Measurements from ENCODE around the gene SLC6A20. TPM values are rescaled to one million over a fixed set of nuclear protein-coding genes. Genes with fewer than 3 reads are reported as not detected.

Gene SLC6A20
- total RNA-seq, 2 experiments from 2014 or later: not detected

GRCh38 chr3:45736707-45737106 is 59.6 kb downstream of the SLC6A20 start:
- Mint-ChIP-seq H3K27me3 (no peaks in the 10 kb centered on the region), H3K4me3 (no peak overlapping the region), H3K9me3 (no peaks in the 10 kb centered on the region), H3K36me3 (peaks cover 53% of the 10 kb centered on the region), H3K4me1 (peaks cover 18% of the 10 kb centered on the region), H3K27ac (peak overlapping the region; percentile 63)
- DNase-seq: no peak
- POLR2A ChIA-PET: no interaction called here
- ATAC-seq (ENCODE audit: low read depth): no peak

- H3K27me3 Mint-ChIP-seq: no peaks in the 10 kb centered on the region
- no peaks in the 10 kb centered on the region for H3K9me3 Mint-ChIP-seq
- peaks cover 57% of the 10 kb centered on the region for H3K36me3 Mint-ChIP-seq
- no peak overlapping the region for H3K27ac Mint-ChIP-seq
- peaks cover 5% of the 10 kb centered on the region for H3K4me1 Mint-ChIP-seq
- POLR2A ChIA-PET: no interaction called here
- ATAC-seq (ENCODE audit: low read depth) (no peak), DNase-seq (no peak)
- H3K4me3 Mint-ChIP-seq: no peak overlapping the region
These were observed 65.8 kb downstream of the SLC6A20 start for GRCh38 chr3:45730409-45731154.

GRCh38 chr3:45729614-45730013 is 66.7 kb downstream of the SLC6A20 start:
- H3K4me3 Mint-ChIP-seq: no peak overlapping the region
- no peak for DNase-seq
- no peak for ATAC-seq (ENCODE audit: low read depth)
- POLR2A ChIA-PET: no interaction called here
- H3K9me3 Mint-ChIP-seq: no peaks in the 10 kb centered on the region
- no peaks in the 10 kb centered on the region for H3K27me3 Mint-ChIP-seq
- no peak overlapping the region for H3K27ac Mint-ChIP-seq
- H3K36me3 Mint-ChIP-seq: peaks cover 57% of the 10 kb centered on the region
- H3K4me1 Mint-ChIP-seq: peaks cover 10% of the 10 kb centered on the region

GRCh38 chr3:45724911-45725310 is 71.4 kb downstream of the SLC6A20 start:
- Mint-ChIP-seq H3K4me3 (no peak overlapping the region), H3K36me3 (peaks cover 57% of the 10 kb centered on the region), H3K4me1 (peaks cover 13% of the 10 kb centered on the region), H3K27ac (no peak overlapping the region), H3K9me3 (no peaks in the 10 kb centered on the region), H3K27me3 (no peaks in the 10 kb centered on the region)
- ATAC-seq (ENCODE audit: low read depth) (no peak), DNase-seq (no peak)
- POLR2A ChIA-PET: no interaction called here

- no peak for DNase-seq
- ATAC-seq (ENCODE audit: low read depth): no peak
- peaks cover 5% of the 10 kb centered on the region for H3K4me1 Mint-ChIP-seq
- POLR2A ChIA-PET: no interaction called here
- peak overlapping the region; percentile 68 for H3K27ac Mint-ChIP-seq
- H3K9me3 Mint-ChIP-seq: no peaks in the 10 kb centered on the region
- peaks cover 45% of the 10 kb centered on the region for H3K36me3 Mint-ChIP-seq
- H3K27me3 Mint-ChIP-seq: no peaks in the 10 kb centered on the region
- H3K4me3 Mint-ChIP-seq: no peak overlapping the region
These were observed 76.5 kb downstream of the SLC6A20 start for GRCh38 chr3:45719655-45720487.

- no peak for ATAC-seq (ENCODE audit: low read depth)
- H3K36me3 Mint-ChIP-seq: peaks cover 38% of the 10 kb centered on the region
- DNase-seq: no peak
- H3K27ac Mint-ChIP-seq: no peak overlapping the region
- POLR2A ChIA-PET: no interaction called here
- no peaks in the 10 kb centered on the region for H3K27me3 Mint-ChIP-seq
- H3K4me3 Mint-ChIP-seq: no peak overlapping the region
- H3K4me1 Mint-ChIP-seq: peaks cover 12% of the 10 kb centered on the region
- no peaks in the 10 kb centered on the region for H3K9me3 Mint-ChIP-seq
These were observed 79.5 kb downstream of the SLC6A20 start for GRCh38 chr3:45716790-45717336.

GRCh38 chr3:45715945-45716344 is 80.4 kb downstream of the SLC6A20 start:
- H3K27me3 Mint-ChIP-seq: no peaks in the 10 kb centered on the region
- POLR2A ChIA-PET: interaction anchor here (0.5 to 0.7 kb wide), 2 partner anchors 11 to 25 kb away, joined by 3 to 8 read pairs; no protein-coding TSS in a partner anchor
- no peaks in the 10 kb centered on the region for H3K9me3 Mint-ChIP-seq
- H3K4me1 Mint-ChIP-seq: peaks cover 12% of the 10 kb centered on the region
- H3K4me3 Mint-ChIP-seq: no peak overlapping the region
- H3K27ac Mint-ChIP-seq: no peak overlapping the region
- no peak for DNase-seq
- H3K36me3 Mint-ChIP-seq: peaks cover 42% of the 10 kb centered on the region
- ATAC-seq (ENCODE audit: low read depth): no peak

GRCh38 chr3:45712434-45713110 is 83.8 kb downstream of the SLC6A20 start:
- Mint-ChIP-seq H3K27me3 (no peaks in the 10 kb centered on the region), H3K4me3 (no peak overlapping the region), H3K27ac (no peak overlapping the region), H3K36me3 (peaks cover 51% of the 10 kb centered on the region), H3K4me1 (peaks cover 12% of the 10 kb centered on the region), H3K9me3 (no peaks in the 10 kb centered on the region)
- DNase-seq (no peak), ATAC-seq (ENCODE audit: low read depth) (no peak)
- POLR2A ChIA-PET: no interaction called here

GRCh38 chr3:45711931-45712330 is 84.4 kb downstream of the SLC6A20 start:
- ATAC-seq (ENCODE audit: low read depth) (no peak), DNase-seq (no peak)
- POLR2A ChIA-PET: no interaction called here
- H3K27ac Mint-ChIP-seq: peak overlapping the region; percentile 15
- H3K4me1 Mint-ChIP-seq: peaks cover 9% of the 10 kb centered on the region
- no peaks in the 10 kb centered on the region for H3K27me3 Mint-ChIP-seq
- peaks cover 52% of the 10 kb centered on the region for H3K36me3 Mint-ChIP-seq
- H3K4me3 Mint-ChIP-seq: no peak overlapping the region
- no peaks in the 10 kb centered on the region for H3K9me3 Mint-ChIP-seq

- H3K36me3 Mint-ChIP-seq: peaks cover 34% of the 10 kb centered on the region
- H3K27me3 Mint-ChIP-seq: no peaks in the 10 kb centered on the region
- no peaks in the 10 kb centered on the region for H3K9me3 Mint-ChIP-seq
- H3K4me1 Mint-ChIP-seq: peaks cover 16% of the 10 kb centered on the region
- no peak for DNase-seq
- H3K27ac Mint-ChIP-seq: no peak overlapping the region
- POLR2A ChIA-PET: no interaction called here
- no peak overlapping the region for H3K4me3 Mint-ChIP-seq
- no peak for ATAC-seq (ENCODE audit: low read depth)
These were observed 90.2 kb downstream of the SLC6A20 start for GRCh38 chr3:45705839-45706808.

All from activated naive CD8-positive, alpha-beta T cell treated with anti-CD3 and anti-CD28 coated beads, Interleukin-2, amount 10 ng/mL, durations not matched to agents 7 days and 5 days (primary cell).